HG03354 (cell line): Measurements from ENCODE around the gene PDSS2.
"Not testable (repeated sequence)": the region's sequence is repeated elsewhere in the genome, so short reads cannot be mapped to it uniquely, and the experiment has no call there.

Experiments used
- ATAC-seq: cut with Tn5 transposase; IDR thresholded peaks from one replicate; pipeline ENCODE4 v1.9.1; 2021; ENCODE audit warnings: mild to moderate bottlenecking; ENCODE audit not compliant: unreplicated experiment, poor library complexity, severe bottlenecking

PDSS2 gene

DNA sequence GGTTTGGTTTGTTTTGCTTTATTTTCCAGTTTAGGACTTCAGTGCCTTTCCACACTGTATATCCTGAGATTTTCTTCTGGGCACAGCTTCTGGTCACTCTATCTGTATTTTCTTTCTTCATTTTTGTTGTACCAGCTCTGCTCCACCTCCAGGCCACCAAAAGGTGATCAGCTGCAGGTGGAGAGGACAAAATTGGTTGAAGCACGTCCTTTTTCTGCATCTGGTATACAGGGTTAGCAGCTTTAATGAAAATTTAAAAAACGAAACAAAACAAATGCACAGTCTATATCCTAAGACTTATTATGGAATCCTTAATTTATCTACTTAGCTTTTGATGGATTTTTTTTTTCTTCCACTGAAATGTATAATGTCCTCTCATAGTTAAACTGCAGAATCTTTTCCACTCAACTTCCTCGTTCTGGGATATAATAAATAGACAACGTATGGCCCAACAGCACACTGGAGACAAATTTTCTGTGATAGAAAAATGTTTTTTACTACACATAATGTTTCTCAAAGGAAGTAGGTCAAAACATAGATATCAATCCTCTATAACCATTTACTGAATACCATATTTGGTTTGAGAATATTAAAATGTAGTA is 19.8 kb upstream of the PDSS2 start:
- no peak for ATAC-seq

DNA sequence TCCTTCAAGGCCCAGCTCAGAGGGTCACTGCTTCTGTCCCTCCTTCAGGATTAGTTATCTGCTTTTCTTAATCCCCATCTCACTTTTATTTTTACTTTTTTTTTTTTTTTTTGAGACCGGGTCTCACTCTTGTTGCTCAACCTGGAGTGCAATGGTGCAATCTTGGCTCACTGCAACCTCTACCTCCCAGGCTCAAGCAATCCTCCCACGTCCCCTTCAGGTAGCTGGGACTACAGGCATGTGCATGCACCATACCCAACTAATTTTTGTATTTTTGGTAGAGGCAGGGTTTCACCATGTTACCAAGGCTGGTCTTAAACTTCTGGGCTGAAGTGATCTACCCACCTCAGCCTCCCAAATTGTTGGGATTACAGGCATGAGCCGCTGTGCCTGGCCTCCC is 16.5 kb upstream of the PDSS2 start:
- not testable (repeated sequence) for ATAC-seq

DNA sequence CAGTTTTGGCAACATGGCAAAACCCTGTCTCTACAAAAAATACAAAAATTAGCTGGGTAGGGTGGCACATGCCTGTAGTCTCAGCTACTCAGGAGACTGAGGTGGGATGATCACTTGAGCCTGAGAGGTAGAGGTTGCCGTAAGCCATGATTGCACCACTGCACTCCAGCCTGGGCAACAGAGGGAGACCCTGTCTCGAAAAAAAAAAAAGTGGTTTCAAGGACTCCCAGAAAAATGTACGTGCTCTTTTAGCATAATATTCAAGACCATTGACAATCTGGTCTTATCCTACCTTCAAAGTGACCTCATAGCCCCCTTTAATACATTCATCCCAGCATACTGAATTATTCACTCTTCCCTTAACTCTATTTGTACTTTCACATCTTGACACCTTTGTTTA is 16.0 kb upstream of the PDSS2 start:
- ATAC-seq, result not testable (repeated sequence)

DNA sequence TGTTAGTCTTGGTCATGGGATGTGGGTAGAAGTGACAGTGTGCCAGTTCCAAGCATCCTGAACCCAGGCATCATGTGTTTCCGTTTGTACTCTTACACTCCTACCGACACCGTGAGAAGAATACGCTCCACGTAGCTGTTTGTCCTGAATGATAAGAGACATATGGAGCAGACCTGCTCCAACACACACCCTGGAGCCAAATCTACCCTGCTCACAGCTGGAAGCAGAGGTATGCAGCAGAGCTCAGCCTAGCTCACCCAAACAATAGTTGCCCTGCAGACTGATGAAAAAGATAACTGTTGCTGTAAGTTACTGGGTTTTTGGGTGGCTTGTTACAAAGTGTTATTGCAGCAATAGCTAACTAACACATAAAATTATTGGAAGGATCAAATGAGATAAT is 14.3 kb upstream of the PDSS2 start:
- ATAC-seq, result no peak

DNA sequence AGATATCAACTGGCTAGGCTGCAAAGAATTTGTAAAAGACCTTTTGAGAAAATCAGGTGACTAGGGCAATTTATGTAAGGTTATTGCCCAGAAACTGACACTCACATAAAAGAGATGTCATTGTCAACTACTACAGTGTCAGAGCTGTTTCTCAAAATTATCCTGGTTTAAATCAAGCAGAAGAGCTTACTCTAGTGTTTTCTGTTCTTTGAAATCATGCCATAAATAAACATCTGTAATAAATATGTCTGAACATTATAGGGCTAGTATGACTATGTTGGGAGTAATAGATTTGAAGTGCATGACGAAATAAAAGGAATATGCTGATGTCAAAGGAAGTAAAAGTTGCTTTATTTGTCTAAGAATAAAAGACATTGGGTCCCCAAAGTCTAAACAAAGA is 11.0 kb upstream of the PDSS2 start:
- ATAC-seq, result no peak

DNA sequence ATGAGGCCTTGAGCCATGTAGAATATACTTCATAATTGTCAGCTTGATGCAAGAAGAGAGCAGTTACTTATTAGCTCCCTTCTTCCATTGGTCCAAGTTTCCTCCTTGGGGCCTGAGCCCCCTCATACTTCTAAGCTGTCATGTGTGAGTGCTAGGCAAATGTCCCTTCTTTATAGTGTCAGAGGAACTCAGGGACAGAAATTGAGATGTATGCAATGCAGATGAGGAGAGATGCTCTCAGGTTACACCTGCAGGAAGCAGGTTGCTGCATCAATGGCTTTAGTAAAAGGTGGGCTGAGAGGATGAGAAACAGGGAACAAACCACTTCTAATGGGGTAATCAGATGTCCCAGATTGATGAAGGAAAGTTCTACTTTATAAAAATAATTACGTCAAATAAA is 6.7 kb upstream of the PDSS2 start:
- no peak for ATAC-seq

DNA sequence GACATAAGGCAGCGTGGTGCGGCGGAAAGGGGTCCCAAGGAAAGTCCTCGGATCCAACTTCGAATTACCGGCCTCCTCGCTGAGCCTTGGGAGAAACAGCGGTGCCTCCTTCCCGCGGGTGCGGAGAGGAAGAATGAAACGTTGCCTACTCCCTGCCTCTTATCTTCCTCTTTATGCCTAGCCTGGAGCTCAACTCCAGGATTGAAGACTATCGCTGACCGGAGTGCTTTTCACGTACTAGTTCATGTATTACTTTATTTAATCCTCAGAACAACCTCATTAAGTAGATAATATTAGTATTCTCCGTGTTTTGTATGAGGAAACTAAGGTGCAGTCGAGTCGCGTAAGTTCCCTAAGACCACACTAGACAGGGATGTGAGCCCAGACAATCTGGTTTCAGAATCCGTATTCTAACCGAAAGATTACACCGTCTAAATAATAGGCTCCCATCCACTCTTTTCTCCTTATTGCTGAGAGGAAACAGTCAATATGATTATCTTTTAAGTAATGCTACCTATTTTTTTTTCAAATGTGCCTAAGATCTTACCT is 793 bp upstream of the PDSS2 start:
- ATAC-seq, result no peak

DNA sequence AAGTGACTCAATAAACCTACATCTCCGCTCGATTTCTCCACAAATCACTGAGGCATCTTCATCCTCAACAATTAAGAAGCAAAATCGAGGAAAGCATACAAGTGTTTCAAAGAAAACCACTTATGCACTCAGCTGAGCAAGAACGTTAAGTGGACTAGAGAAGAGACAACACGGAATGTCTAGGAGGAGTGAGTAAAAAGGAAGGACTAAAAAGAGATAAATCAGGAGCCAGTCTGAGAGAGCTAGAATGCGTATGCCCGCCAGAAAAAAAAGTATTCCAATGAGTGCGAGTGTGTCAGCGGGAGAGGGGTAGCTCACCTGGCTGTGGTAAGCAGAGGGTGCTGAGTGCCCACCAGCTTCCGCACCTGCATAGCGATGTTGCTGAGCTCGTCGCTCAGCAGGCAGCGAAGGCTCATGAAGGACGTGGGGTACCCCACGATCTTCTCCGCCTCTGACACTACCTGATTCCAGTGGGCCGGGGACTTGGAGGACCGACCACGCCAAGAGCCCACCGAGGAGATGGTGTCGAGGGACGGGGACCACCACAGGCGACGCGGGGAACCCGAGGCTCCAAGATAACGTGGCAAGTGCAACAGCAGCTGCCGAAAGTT is 587 bp downstream of the PDSS2 start:
- ATAC-seq, result peak; percentile 33

DNA sequence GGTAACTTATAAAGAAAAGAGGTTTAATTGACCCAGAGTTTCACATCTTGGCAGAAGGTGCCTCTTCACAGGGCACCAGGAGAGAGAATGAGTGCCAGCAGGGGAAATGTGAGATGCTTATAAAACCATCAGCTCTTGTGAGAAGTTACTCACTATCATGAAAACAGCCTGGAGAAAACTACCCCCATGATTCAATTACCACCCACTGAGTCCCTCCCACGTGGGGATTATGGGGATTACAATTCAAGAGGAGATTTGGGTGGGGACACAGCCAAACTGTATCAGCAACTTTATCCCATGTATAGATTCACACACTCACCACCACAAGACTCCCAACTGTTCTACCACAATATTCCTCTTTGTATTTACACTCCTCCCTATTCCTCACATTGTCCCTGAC is 10.6 kb downstream of the PDSS2 start:
- ATAC-seq, result no peak

DNA sequence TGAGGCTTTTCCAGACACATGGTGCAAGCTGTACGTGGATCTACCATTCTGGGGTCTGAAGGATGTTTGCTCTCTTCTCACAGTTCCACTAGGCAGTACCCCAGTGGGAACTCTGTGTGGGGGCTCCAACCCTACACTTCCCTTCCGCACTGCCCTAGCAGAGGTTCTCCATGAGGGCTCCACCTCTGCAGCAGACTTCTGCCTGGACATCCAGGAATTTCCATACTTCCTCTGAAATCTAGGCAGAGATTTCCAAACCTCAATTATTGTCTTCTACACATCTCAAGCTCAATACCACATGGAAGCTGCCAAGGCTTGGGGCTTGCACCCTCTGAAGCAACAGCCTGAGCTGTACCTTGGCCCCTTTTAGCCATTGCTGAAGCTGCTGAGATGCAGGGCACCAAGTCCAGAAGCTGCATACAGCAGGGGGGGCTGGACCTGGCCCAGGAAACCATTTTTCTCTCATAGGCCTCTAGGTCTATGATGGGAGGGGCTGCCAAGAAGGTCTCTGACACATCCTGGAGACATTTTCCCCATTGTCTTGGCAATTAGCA is 11.6 kb downstream of the PDSS2 start:
- no peak for ATAC-seq

DNA sequence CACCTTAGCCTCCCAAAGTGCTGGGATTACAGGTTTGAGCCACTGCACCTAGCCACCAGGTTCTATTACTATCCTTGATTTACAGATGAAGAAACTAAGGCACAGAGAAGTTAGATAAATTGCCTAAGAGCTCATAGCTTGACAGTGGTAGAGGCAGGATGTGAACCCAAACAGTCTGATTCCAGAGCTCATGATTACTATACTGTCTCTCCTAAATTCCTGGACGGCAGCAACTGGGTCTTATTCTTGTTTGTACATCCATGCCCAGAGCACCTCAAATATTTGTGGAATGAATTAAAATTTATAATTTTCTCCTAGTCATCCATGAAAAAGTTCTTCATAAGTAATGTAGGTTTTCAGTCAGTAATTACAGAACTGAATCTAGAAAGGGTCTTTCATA is 15.1 kb downstream of the PDSS2 start:
- no peak for ATAC-seq

DNA sequence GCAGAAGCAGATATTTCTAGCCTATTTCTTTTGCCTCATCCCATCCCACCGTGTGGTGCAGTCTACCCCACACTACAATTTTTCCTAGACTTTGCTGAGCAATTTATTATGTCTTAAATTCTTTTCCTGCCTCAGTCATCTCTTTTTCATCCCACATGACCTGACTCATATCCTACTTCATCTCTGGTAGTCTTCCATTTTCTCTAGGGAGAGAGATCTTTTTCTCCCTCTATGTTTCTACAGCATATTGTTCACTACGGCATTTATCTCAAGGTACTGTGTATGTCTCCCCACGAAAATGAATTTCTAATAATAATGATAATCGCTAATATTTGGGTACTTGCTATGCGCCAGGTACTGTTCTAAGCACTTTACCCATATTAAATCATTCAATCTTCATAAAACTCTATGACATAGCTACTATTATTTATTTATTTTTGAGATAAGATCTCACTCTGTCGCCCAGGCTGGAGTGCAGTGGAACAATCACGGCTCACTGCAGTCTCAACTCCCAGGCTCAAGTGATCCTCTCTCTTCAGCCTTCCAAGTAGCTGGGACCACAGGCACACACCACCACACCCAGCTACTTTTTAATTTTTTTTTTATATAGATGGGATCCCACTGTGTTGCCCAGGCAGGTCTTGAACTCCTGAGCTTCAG is 15.6 kb downstream of the PDSS2 start:
- ATAC-seq, result no peak

DNA sequence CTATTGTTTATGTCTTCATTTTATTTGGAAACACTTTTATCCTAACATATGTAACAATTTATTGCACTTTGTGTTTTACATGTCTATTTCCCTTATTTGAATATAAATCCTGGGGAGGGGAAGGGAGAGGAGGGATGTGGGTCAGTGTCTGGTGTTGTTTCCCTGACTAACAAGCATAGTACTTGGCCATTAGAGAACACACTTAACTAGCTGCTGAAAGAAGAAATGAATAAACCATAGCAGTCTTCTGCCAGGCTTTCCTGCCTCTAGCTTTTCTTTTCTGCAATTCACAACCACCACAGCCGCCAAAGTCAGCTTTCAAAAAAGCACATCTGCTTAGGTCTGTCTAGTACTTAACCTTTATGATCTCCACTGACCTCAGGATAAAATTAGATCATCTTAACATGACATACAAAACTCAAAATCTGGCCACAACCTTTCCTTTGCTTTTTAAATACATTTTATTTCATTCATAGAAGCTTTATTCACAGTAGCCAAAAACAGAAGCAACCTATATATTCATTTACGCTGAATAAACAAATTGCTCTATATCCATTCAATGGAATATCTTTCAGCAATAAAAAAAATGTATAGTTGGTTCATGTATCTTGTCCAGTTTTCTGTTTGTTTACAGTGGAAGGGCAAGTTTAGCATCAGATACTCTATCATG is 16.3 kb downstream of the PDSS2 start:
- no peak for ATAC-seq

DNA sequence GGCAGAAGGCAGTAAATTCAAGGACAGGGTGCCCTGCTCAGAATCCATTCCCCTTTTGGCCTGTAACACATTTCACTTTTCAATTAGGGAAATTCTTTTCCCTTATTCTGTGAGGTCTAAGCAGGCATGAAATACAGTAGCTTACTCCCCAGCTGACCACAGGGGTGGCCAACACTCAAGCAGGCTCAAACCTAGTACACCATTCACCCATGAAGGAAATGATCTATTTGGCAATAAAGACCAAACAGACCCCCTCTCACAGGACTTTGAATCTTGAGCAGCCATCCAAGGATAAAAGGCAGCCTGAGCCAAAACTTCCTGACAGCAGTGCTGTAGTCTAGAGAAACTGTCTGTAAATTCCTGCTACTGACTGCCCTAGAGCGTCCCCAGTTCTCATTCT is 17.7 kb downstream of the PDSS2 start:
- ATAC-seq, result no peak

DNA sequence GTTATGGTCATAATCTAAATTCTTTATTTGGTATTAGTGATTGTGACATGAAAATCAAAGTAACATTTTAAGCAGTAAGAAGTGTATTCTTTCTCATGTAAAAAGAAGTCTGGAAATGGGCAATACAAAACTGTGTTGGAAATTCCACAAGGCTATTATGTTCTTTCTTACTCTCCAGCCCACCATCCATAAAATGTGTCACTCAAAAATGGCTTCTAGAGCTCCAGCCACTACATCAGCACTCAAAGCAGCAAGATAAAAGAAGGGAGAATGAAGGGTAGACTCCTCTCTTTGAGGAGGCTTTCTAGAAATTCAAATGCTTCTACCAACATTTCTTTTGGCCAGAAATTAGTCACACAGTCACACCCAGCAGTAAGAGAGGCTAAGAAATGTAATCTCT is 18.4 kb downstream of the PDSS2 start:
- no peak for ATAC-seq

DNA sequence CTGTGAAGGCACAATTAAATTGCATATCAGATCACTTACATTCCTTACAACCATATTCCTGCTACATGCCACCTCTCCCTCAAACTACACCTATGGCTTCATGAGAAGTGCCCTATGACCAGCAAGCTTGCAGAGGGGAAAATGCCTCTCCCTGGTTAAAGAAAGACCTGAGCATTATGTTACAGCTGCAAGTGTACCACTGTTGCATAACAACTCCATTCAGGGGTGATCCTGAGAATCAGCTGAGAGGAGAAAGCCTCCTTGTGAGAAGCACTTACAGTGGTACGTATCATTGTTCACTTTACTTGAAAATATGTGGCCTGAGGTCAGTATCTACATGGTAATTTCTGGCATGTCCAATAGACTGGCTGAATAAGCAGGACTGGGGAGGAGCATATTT is 20.0 kb downstream of the PDSS2 start:
- no peak for ATAC-seq

DNA sequence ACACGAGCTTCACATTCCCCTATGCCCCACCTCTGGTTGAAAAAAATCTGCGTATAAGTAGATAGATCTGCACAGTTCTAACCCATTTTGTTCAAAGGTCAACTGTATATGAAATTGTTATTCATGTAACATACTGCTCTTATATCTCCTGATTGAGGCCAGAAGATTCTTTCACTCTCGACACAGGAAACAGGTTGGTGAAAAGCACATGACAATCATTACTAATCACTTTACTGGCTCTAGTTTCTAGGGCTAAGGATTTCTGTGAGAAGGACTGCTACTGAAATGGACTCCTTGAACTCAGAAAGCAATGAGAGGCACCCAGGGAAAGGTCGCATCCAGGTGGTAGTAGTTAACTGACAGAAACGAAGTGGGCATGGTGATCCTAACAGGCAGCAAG is 21.7 kb downstream of the PDSS2 start:
- no peak for ATAC-seq

DNA sequence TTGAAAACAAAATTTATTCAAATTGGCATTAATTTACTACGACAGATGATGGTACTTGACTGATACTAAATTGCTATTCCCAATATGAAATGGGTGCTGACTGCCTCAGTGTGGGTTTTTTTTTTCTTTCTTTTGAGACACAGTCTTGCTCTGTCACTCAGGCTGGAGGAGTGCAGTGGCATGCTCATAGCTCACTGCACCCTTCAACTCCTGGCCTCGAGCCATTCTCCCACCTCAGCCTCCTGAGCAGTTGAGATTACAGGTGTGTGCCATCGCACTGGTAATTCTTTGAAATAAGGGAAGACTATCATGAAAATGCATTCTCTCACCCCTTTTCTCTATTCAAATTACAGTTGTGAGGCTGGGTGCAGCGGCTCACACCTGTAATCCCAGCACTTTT is 22.5 kb downstream of the PDSS2 start:
- no peak for ATAC-seq

DNA sequence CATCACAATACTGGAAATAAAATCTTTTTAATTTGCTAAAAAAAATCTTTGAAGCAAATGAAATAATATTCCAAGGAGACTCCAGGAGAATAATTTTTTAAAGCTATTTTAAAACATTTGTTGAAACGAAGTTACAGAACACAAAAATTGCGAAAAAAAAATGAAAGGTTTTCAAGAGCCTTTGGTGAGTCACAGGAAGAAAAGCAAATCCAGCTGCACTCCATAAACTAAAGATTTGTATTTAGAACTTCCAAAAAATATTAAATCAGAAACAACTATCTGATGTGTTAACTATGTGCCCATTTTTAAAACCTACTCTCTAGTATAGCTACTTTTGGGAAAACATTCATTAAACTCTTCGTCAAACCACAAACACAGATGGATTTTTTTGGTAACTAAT is 23.6 kb downstream of the PDSS2 start:
- ATAC-seq, result no peak

DNA sequence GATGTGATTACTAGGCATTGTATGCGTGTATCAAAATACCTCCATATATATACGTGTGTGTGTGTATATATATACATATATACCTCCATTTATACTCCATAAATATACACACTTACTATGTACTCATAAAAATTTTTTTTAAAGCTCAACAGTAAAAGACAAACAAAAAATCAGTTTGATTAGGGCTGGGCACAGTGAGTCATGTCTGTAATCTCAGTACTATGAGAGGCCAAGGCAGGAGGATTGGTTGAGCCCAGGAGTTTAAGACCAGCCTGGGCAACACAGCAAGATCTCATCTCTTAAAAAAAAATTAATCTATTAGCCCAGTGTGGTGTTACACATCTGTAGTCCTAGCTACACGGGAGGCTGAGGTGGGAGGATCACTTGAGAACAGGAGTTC is 24.6 kb downstream of the PDSS2 start:
- ATAC-seq, result no peak
